Brain microvascular endothelial cell (primary cell): ENCODE measurements around the gene FAM240A.
"Not testable (repeated sequence)": the region's sequence is repeated elsewhere in the genome, so short reads cannot be mapped to it uniquely, and the experiment has no call there.

Experiments used
- DNase-seq: peaks from one replicate; pipeline ENCODE4 v3.0.0-alpha.2; 2020
- H3K27ac ChIP-seq: fragments of 250-450 bp; sonication (Bioruptor Pico); 2 replicates; pipeline ENCODE4 v1.5.1; 2020; ENCODE audit warnings: mild to moderate bottlenecking, moderate library complexity
- H3K27me3 ChIP-seq: fragments of 250-450 bp; sonication (Bioruptor Pico); replicated peaks from 2 replicates; pipeline ENCODE4 v1.5.1; 2020; ENCODE audit warnings: mild to moderate bottlenecking
- H3K36me3 ChIP-seq: fragments of 250-450 bp; sonication (Bioruptor Pico); replicated peaks from 2 replicates; pipeline ENCODE4 v1.5.1; 2020; ENCODE audit warnings: mild to moderate bottlenecking
- H3K4me3 ChIP-seq: 2 replicates; pipeline ENCODE4 v1.5.1; 2011; ENCODE audit warnings: low read depth, mild to moderate bottlenecking, control low read depth, low read length, moderate library complexity
- in situ Hi-C: cut with HindIII; loops from 2 replicates; pipeline ENCODE4 v1.10.0; 2017; ENCODE audit warnings: low sequenced_read_pairs, low pct_ligation_motif_present
- TF ChIP-seq, protein P1 (sequence below): IDR thresholded peaks from 2 replicates; pipeline ENCODE4 v1.5.1; 2011; ENCODE audit warnings: low read depth, mild to moderate bottlenecking, moderate library complexity, low read length, control low read depth, inconsistent platforms; ENCODE audit errors: missing control alignments

The FAM240A gene

GRCh38 chr3:46585799-46586693 lies 26.3 kb upstream of the FAM240A start:
- Histone ChIP-seq H3K27ac (no peak overlapping the region), H3K36me3 (no peaks in the 10 kb centered on the region), H3K4me3 (no peak overlapping the region), H3K27me3 (no peaks in the 10 kb centered on the region)
- in situ Hi-C loops = no loop called here
- no peak for DNase-seq
- TF ChIP-seq, protein P1, sequence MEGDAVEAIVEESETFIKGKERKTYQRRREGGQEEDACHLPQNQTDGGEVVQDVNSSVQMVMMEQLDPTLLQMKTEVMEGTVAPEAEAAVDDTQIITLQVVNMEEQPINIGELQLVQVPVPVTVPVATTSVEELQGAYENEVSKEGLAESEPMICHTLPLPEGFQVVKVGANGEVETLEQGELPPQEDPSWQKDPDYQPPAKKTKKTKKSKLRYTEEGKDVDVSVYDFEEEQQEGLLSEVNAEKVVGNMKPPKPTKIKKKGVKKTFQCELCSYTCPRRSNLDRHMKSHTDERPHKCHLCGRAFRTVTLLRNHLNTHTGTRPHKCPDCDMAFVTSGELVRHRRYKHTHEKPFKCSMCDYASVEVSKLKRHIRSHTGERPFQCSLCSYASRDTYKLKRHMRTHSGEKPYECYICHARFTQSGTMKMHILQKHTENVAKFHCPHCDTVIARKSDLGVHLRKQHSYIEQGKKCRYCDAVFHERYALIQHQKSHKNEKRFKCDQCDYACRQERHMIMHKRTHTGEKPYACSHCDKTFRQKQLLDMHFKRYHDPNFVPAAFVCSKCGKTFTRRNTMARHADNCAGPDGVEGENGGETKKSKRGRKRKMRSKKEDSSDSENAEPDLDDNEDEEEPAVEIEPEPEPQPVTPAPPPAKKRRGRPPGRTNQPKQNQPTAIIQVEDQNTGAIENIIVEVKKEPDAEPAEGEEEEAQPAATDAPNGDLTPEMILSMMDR = no peak

- in situ Hi-C loops = no loop called here
- H3K27ac ChIP-seq = no peak overlapping the region
- no peak for DNase-seq
- H3K27me3 ChIP-seq = no peaks in the 10 kb centered on the region
- TF ChIP-seq, protein P1 = no peak
- no peak overlapping the region for H3K4me3 ChIP-seq
- H3K36me3 ChIP-seq = no peaks in the 10 kb centered on the region
Observed at GRCh38 chr3:46586738-46587246, 25.5 kb upstream of the FAM240A start.

- DNase-seq, H3K27me3 ChIP-seq, H3K36me3 ChIP-seq, H3K4me3 ChIP-seq, H3K27ac ChIP-seq, in situ Hi-C loops: not testable (repeated sequence)
Observed at GRCh38 chr3:46587268-46587667, 25.1 kb upstream of the FAM240A start.

DNA sequence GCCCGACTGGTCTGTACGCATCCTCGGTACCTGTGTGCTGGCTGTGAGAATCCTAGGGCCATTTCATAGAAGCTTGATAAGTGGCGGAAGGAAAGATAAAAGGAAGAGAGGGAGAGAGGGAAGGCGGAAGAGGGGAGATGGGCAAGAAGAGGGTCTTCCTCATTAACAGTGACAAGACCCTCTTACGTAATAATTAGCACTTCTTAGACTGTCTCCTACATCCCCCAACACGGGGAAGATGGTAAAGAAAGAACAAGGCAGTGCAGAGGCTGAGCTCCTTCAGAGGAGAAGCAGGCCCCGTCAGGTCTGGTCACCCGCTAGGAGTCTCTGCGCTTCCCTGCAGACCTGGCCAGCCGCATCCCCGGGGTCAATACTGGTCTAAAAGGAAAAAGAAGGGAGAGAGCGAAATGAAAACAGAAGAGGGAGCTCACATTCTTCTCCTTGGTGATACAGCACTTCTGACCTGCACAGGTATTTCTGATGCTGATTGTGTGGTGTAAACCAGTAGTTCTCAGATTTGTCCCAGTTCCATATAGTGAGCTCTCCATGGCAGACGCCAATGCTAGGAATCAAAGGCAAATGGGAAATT lies 19.0 kb upstream of the FAM240A start:
- Histone ChIP-seq H3K27ac (no peak overlapping the region), H3K27me3 (no peaks in the 10 kb centered on the region), H3K4me3 (no peak overlapping the region), H3K36me3 (no peaks in the 10 kb centered on the region)
- no peak for DNase-seq
- in situ Hi-C loops = no loop called here
- TF ChIP-seq, protein P1 = no peak

GRCh38 chr3:46593979-46594378 lies 18.3 kb upstream of the FAM240A start:
- TF ChIP-seq, protein P1 = no peak
- Histone ChIP-seq H3K27ac (no peak overlapping the region), H3K4me3 (no peak overlapping the region), H3K27me3 (no peaks in the 10 kb centered on the region), H3K36me3 (no peaks in the 10 kb centered on the region)
- DNase-seq = no peak
- in situ Hi-C loops = no loop called here

DNA sequence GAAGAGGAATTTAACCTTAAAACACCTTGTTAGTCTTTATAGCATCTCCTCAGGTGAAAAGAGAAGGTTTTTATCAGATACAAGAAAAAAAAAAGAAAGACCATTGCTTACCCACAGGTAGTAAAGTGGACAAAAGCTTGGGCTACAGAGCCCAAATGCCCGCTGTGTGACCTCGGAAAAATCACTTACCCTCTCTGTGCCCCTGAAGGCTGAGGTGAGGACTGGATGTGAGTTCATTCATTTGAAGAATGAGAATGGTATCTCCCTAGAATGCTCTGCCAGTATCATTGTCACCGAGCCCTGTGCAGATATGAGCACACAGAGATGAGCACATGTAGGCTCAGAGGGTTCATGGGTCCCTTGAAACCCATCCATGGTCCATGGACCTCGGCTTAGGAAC lies 17.6 kb upstream of the FAM240A start:
- TF ChIP-seq, protein P1 = no peak

More for the DNA sequence above, 17.6 kb upstream of the FAM240A start:
- H3K36me3 ChIP-seq = no peaks in the 10 kb centered on the region
- no peak overlapping the region for H3K27ac ChIP-seq
- H3K4me3 ChIP-seq = no peak overlapping the region
- no peak for DNase-seq
- in situ Hi-C loops = no loop called here
- H3K27me3 ChIP-seq = no peaks in the 10 kb centered on the region
